Endometrial microvascular endothelial cells (primary cell): ENCODE measurements around the gene RAB3C. TPM values are rescaled to one million over a fixed set of nuclear protein-coding genes. Genes with fewer than 3 reads are reported as not detected.

Experiments
- in situ Hi-C: cut with HindIII; loops from 2 replicates; pipeline ENCODE4 v1.10.0; 2017; ENCODE audit warnings: low sequenced_read_pairs, low pct_unique_long_range_greater_than_20kb; ENCODE audit errors: inconsistent ontology term
- total RNA-seq: library from RNA; depleted of rRNA; stranded (reverse); fragments of >200 nt; gene quantifications from one replicate; pipeline ENCODE4 v1.2.3, GENCODE V29; 2015; ENCODE audit errors: inconsistent ontology term

The RAB3C gene
- total RNA-seq, 1 donor from 2014 or later: not detected

GRCh38 chr5:58842852-58843251 is 260.0 kb downstream of the RAB3C start:
- in situ Hi-C loops: no loop called here

GRCh38 chr5:58844395-58844794 is 261.5 kb downstream of the RAB3C start:
- in situ Hi-C loops: no loop called here

- in situ Hi-C loops: no loop called here
Observed at GRCh38 chr5:58847041-58847440, 264.2 kb downstream of the RAB3C start.

GRCh38 chr5:58849223-58849622 is 266.3 kb downstream of the RAB3C start:
- in situ Hi-C loops: no loop called here

- in situ Hi-C loops: no loop called here
Observed at GRCh38 chr5:58849921-58850667, 267.2 kb downstream of the RAB3C start.

GRCh38 chr5:58851153-58851552 is 268.3 kb downstream of the RAB3C start:
- in situ Hi-C loops: no loop called here

GRCh38 chr5:58851571-58851970 is 268.7 kb downstream of the RAB3C start:
- in situ Hi-C loops: no loop called here

- in situ Hi-C loops: no loop called here
Observed at GRCh38 chr5:58852566-58852965, 269.7 kb downstream of the RAB3C start.

GRCh38 chr5:58854441-58854840 is 271.6 kb downstream of the RAB3C start:
- in situ Hi-C loops: no loop called here

- in situ Hi-C loops: no loop called here
Observed at GRCh38 chr5:58855851-58856739, 273.2 kb downstream of the RAB3C start.

GRCh38 chr5:58857609-58858008 is 274.7 kb downstream of the RAB3C start:
- in situ Hi-C loops: no loop called here

- in situ Hi-C loops: no loop called here
Observed at GRCh38 chr5:58860680-58861079, 277.8 kb downstream of the RAB3C start.

- in situ Hi-C loops: no loop called here
Observed at GRCh38 chr5:58868931-58869330, 286.1 kb downstream of the RAB3C start.

GRCh38 chr5:58871648-58872242 is 288.9 kb downstream of the RAB3C start:
- in situ Hi-C loops: no loop called here

GRCh38 chr5:58872670-58873273 is 289.9 kb downstream of the RAB3C start:
- in situ Hi-C loops: no loop called here

GRCh38 chr5:58875599-58875998 is 292.7 kb downstream of the RAB3C start:
- in situ Hi-C loops: no loop called here

- in situ Hi-C loops: no loop called here
Observed at GRCh38 chr5:58885260-58885659, 302.4 kb downstream of the RAB3C start.

- in situ Hi-C loops: no loop called here
Observed at GRCh38 chr5:58886315-58887207, 303.7 kb downstream of the RAB3C start.
